ACC112 (cell line): ENCODE results near the gene IL22RA1.

ENCODE experiments used
- H2AFZ ChIP-seq: fragments of 200-600 bp; sonication (generic); one replicate; pipeline ENCODE4 v1.6.0; 2017; ENCODE audit warnings: antibody characterized with exemption, low read length; ENCODE audit not compliant: unreplicated experiment
- H3K27ac ChIP-seq: fragments of 200-600 bp; sonication (generic); 2 replicates; pipeline ENCODE4 v1.5.1; 2014; ENCODE audit warnings: low read depth, mild to moderate bottlenecking, antibody characterized with exemption, low read length, moderate library complexity
- H3K27me3 ChIP-seq: fragments of 200-600 bp; sonication (generic); 2 replicates; pipeline ENCODE4 v1.6.1; 2014; ENCODE audit warnings: mild to moderate bottlenecking, antibody characterized with exemption, low read length, moderate library complexity, mixed read lengths; ENCODE audit not compliant: insufficient read depth
- H3K36me3 ChIP-seq: fragments of 200-600 bp; sonication (generic); 2 replicates; pipeline ENCODE4 v1.6.1; 2016; ENCODE audit warnings: mild to moderate bottlenecking, antibody characterized with exemption, low read length, moderate library complexity, mixed read lengths; ENCODE audit not compliant: insufficient read depth
- H3K4me1 ChIP-seq: fragments of 200-600 bp; sonication (generic); one replicate; pipeline ENCODE4 v1.6.1; 2016; ENCODE audit warnings: low read length, mixed read lengths; ENCODE audit not compliant: insufficient read depth, unreplicated experiment, control insufficient read depth
- H3K4me3 ChIP-seq: fragments of 200-600 bp; sonication (generic); 2 replicates; pipeline ENCODE4 v1.5.1; 2014; ENCODE audit warnings: mild to moderate bottlenecking, low read depth, low read length
- H3K79me2 ChIP-seq: fragments of 200-600 bp; sonication (generic); one replicate; pipeline ENCODE4 v1.6.0; 2016; ENCODE audit warnings: low read length; ENCODE audit not compliant: control insufficient read depth, unreplicated experiment, insufficient read depth

IL22RA1 gene

GRCh38 chr1:24167008-24167407 is 24.1 kb upstream of the IL22RA1 start:
- Histone ChIP-seq H3K4me1 (no peaks in the 10 kb centered on the region), H3K4me3 (no peak overlapping the region), H2AFZ (no peak overlapping the region), H3K27ac (no peak overlapping the region), H3K79me2 (no peaks in the 10 kb centered on the region), H3K27me3 (peaks cover 9% of the 10 kb centered on the region; the same call in 1 of the 2 replicates), H3K36me3 (no peaks in the 10 kb centered on the region)

GRCh38 chr1:24165500-24165899 is 22.6 kb upstream of the IL22RA1 start:
- peaks cover 9% of the 10 kb centered on the region; the same call in 1 of the 2 replicates for H3K27me3 ChIP-seq
- H3K27ac ChIP-seq, result no peak overlapping the region
- no peak overlapping the region for H3K4me3 ChIP-seq
- no peaks in the 10 kb centered on the region for H3K4me1 ChIP-seq
- H3K36me3 ChIP-seq, result no peaks in the 10 kb centered on the region
- no peak overlapping the region for H2AFZ ChIP-seq
- H3K79me2 ChIP-seq, result no peaks in the 10 kb centered on the region

- Histone ChIP-seq H3K79me2 (no peaks in the 10 kb centered on the region), H3K27me3 (peaks cover 9% of the 10 kb centered on the region; the same call in 1 of the 2 replicates), H3K4me1 (no peaks in the 10 kb centered on the region), H3K36me3 (no peaks in the 10 kb centered on the region), H3K27ac (no peak overlapping the region), H3K4me3 (no peak overlapping the region), H2AFZ (no peak overlapping the region)
These were observed 21.1 kb upstream of the IL22RA1 start for GRCh38 chr1:24164004-24164403.

GRCh38 chr1:24162201-24162600 is 19.3 kb upstream of the IL22RA1 start:
- Histone ChIP-seq H3K4me1 (no peaks in the 10 kb centered on the region), H2AFZ (no peak overlapping the region), H3K27ac (no peak overlapping the region), H3K79me2 (no peaks in the 10 kb centered on the region), H3K4me3 (no peak overlapping the region), H3K36me3 (no peaks in the 10 kb centered on the region), H3K27me3 (peaks cover 9% of the 10 kb centered on the region; the same call in 1 of the 2 replicates)

GRCh38 chr1:24161270-24161669 is 18.3 kb upstream of the IL22RA1 start:
- H3K4me3 ChIP-seq, result no peak overlapping the region
- peaks cover 8% of the 10 kb centered on the region; the same call in 1 of the 2 replicates for H3K27me3 ChIP-seq
- no peaks in the 10 kb centered on the region for H3K36me3 ChIP-seq
- H3K27ac ChIP-seq, result no peak overlapping the region
- no peaks in the 10 kb centered on the region for H3K4me1 ChIP-seq
- no peak overlapping the region for H2AFZ ChIP-seq
- no peaks in the 10 kb centered on the region for H3K79me2 ChIP-seq

GRCh38 chr1:24159366-24159765 is 16.4 kb upstream of the IL22RA1 start:
- no peak overlapping the region for H3K4me3 ChIP-seq
- no peaks in the 10 kb centered on the region for H3K4me1 ChIP-seq
- H3K79me2 ChIP-seq, result no peaks in the 10 kb centered on the region
- no peaks in the 10 kb centered on the region; the same call in 1 of the 2 replicates for H3K27me3 ChIP-seq
- no peak overlapping the region for H2AFZ ChIP-seq
- H3K27ac ChIP-seq, result no peak overlapping the region
- H3K36me3 ChIP-seq, result no peaks in the 10 kb centered on the region

- Histone ChIP-seq H3K79me2 (no peaks in the 10 kb centered on the region), H2AFZ (no peak overlapping the region), H3K27ac (no peak overlapping the region), H3K36me3 (no peaks in the 10 kb centered on the region), H3K4me1 (no peaks in the 10 kb centered on the region), H3K27me3 (no peaks in the 10 kb centered on the region), H3K4me3 (no peak overlapping the region)
These were observed 15.1 kb upstream of the IL22RA1 start for GRCh38 chr1:24157918-24158481.

- Histone ChIP-seq H3K27me3 (peaks cover 1% of the 10 kb centered on the region; the same call in 1 of the 2 replicates), H2AFZ (no peak overlapping the region), H3K27ac (no peak overlapping the region), H3K79me2 (no peaks in the 10 kb centered on the region), H3K4me3 (no peak overlapping the region), H3K36me3 (no peaks in the 10 kb centered on the region), H3K4me1 (no peaks in the 10 kb centered on the region)
These were observed 13.8 kb upstream of the IL22RA1 start for GRCh38 chr1:24156542-24157260.

GRCh38 chr1:24155011-24155782 is 12.3 kb upstream of the IL22RA1 start:
- Histone ChIP-seq H2AFZ (no peak overlapping the region), H3K4me3 (no peak overlapping the region), H3K27me3 (peaks cover 11% of the 10 kb centered on the region; the same call in 1 of the 2 replicates), H3K36me3 (no peaks in the 10 kb centered on the region), H3K27ac (no peak overlapping the region), H3K4me1 (peaks cover 1% of the 10 kb centered on the region), H3K79me2 (no peaks in the 10 kb centered on the region)

- H3K4me3 ChIP-seq, result no peak overlapping the region
- H3K36me3 ChIP-seq, result no peaks in the 10 kb centered on the region
- peaks cover 11% of the 10 kb centered on the region; the same call in 1 of the 2 replicates for H3K27me3 ChIP-seq
- H3K79me2 ChIP-seq, result no peaks in the 10 kb centered on the region
- no peak overlapping the region for H3K27ac ChIP-seq
- H2AFZ ChIP-seq, result no peak overlapping the region
- H3K4me1 ChIP-seq, result peaks cover 11% of the 10 kb centered on the region
These were observed 11.3 kb upstream of the IL22RA1 start for GRCh38 chr1:24154215-24154614.
